ENCODE results near the gene TSPAN2.

DNA sequence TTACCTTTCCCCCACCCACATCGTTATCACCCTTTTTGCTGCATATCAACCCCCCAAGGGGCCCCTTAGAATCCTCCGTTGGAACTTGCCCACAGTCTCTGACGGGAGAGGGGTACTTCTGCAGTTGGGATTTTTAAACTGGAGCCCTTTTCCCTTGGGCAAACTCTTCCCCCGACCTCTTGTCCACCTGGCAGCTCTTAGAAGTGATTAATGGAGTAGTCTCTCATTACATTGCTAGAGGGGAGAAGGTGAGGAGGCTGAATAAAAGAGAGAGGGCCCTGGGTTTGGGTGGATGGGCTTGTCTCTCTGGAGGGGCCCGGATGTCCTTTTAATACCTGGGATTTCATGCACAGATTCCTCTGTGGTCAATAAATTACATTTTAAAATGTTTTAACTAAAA lies 27.2 kb upstream of the TSPAN2 start:
- no peak for TF ChIP-seq POLR2A (IDR thresholded peaks at IDR 0.05)
- TF ChIP-seq, protein P1, sequence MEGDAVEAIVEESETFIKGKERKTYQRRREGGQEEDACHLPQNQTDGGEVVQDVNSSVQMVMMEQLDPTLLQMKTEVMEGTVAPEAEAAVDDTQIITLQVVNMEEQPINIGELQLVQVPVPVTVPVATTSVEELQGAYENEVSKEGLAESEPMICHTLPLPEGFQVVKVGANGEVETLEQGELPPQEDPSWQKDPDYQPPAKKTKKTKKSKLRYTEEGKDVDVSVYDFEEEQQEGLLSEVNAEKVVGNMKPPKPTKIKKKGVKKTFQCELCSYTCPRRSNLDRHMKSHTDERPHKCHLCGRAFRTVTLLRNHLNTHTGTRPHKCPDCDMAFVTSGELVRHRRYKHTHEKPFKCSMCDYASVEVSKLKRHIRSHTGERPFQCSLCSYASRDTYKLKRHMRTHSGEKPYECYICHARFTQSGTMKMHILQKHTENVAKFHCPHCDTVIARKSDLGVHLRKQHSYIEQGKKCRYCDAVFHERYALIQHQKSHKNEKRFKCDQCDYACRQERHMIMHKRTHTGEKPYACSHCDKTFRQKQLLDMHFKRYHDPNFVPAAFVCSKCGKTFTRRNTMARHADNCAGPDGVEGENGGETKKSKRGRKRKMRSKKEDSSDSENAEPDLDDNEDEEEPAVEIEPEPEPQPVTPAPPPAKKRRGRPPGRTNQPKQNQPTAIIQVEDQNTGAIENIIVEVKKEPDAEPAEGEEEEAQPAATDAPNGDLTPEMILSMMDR (IDR thresholded peaks at IDR 0.05): no peak

Measured in Peyer's patch (tissue), 4 donors.